ENCODE measurements around the gene CORO7. TPM values are rescaled to one million over a fixed set of nuclear protein-coding genes. Genes with fewer than 3 reads are reported as not detected.

Gene CORO7
- polyA plus RNA-seq, 3 donors: 44.7 to 181 (median 68.4) TPM

GRCh38 chr16:4347765-4348509 lies 68.5 kb downstream of the CORO7 start:
- intact Hi-C loops (cut with micrococcal nuclease): no loop called here
- Histone ChIP-seq H3K4me3 (replicated peaks in 1 of 3; ENCODE audit: low read depth in 2 of 3, low read length in 3 of 3) (peak overlapping the region in 1 of 3 experiments; percentile 43), H3K27ac (ENCODE audit: low read depth in 1 of 2, low read length in 2 of 2) (peak overlapping the region; percentile 72 to 77), H3K27me3 (ENCODE audit: control insufficient read depth in 2 of 2, insufficient read depth in 2 of 2, low read length in 2 of 2) (no peaks in the 10 kb centered on the region), H3K36me3 (replicated peaks in 1 of 2; ENCODE audit: control insufficient read depth in 1 of 2, insufficient read depth in 2 of 2, low read length in 2 of 2) (peaks cover 8 to 11% of the 10 kb centered on the region in 2 donors), H3K79me2 (ENCODE audit: insufficient read depth, low read length) (peaks cover 67% of the 10 kb centered on the region), H3K9ac (ENCODE audit: insufficient read depth, low read length, poor library complexity, severe bottlenecking) (no peak overlapping the region), H4K20me1 (ENCODE audit: insufficient read depth, low read length) (peaks cover 62% of the 10 kb centered on the region), H2AFZ (ENCODE audit: insufficient read depth, low read depth, low read length, poor library complexity, severe bottlenecking) (no peak overlapping the region), H3K9me3 (replicated peaks in 1 of 2; ENCODE audit: control insufficient read depth in 1 of 2, insufficient read depth in 1 of 2, low read length in 2 of 2) (no peaks in the 10 kb centered on the region), H3K4me1 (ENCODE audit: control insufficient read depth in 1 of 2, insufficient read depth in 2 of 2, low read length in 2 of 2) (peaks cover 57 to 67% of the 10 kb centered on the region in 2 donors), H3K4me2 (replicated peaks; ENCODE audit: extremely low read depth, low read length, poor library complexity, severe bottlenecking) (peak overlapping the region; percentile 55)
- no peak for TF ChIP-seq CTCF (IDR thresholded peaks at IDR 0.05)
- Mint-ChIP-seq H3K27me3 (ENCODE audit: low read depth in 3 of 3) (peaks cover 0 to 2% (median 0%) of the 10 kb centered on the region in 3 donors), H3K36me3 (peaks cover 12 to 20% of the 10 kb centered on the region in 2 donors), H3K27ac (peak overlapping the region; percentile 85 to 95 (median 93)), H3K9me3 (peaks cover 0 to 2% (median 0%) of the 10 kb centered on the region in 7 donors), H3K4me3 (no peak overlapping the region), H3K4me1 (peaks cover 58% of the 10 kb centered on the region)
- 95% methylated on average over 17 of the region's 17 CpGs for WGBS (ENCODE audit: insufficient coverage)
- DNase-seq: no peak

- peak overlapping the region in 1 of 3 experiments; percentile 43 for H3K4me3 ChIP-seq (replicated peaks in 1 of 3; ENCODE audit: low read depth in 2 of 3, low read length in 3 of 3)
- TF ChIP-seq CTCF (IDR thresholded peaks at IDR 0.05): no peak
- peaks cover 70% of the 10 kb centered on the region for H3K79me2 ChIP-seq (ENCODE audit: insufficient read depth, low read length)
- H3K9me3 ChIP-seq (replicated peaks in 1 of 2; ENCODE audit: control insufficient read depth in 1 of 2, insufficient read depth in 1 of 2, low read length in 2 of 2): no peaks in the 10 kb centered on the region
- no peak overlapping the region for H2AFZ ChIP-seq (ENCODE audit: insufficient read depth, low read depth, low read length, poor library complexity, severe bottlenecking)
- Mint-ChIP-seq H3K27me3 (ENCODE audit: low read depth in 3 of 3) (peaks cover 0 to 2% (median 0%) of the 10 kb centered on the region in 3 donors), H3K36me3 (peaks cover 12 to 21% of the 10 kb centered on the region in 2 donors), H3K27ac (peak overlapping the region; percentile 85 to 95 (median 93)), H3K4me1 (peaks cover 58% of the 10 kb centered on the region), H3K9me3 (peaks cover 0 to 5% (median 0%) of the 10 kb centered on the region in 7 donors), H3K4me3 (peak overlapping the region; percentile 47 to 73)
- peaks cover 57 to 67% of the 10 kb centered on the region in 2 donors for H3K4me1 ChIP-seq (ENCODE audit: control insufficient read depth in 1 of 2, insufficient read depth in 2 of 2, low read length in 2 of 2)
- 9% methylated on average over 4 of the region's 8 CpGs for WGBS (ENCODE audit: insufficient coverage)
- H3K27me3 ChIP-seq (ENCODE audit: control insufficient read depth in 2 of 2, insufficient read depth in 2 of 2, low read length in 2 of 2): no peaks in the 10 kb centered on the region
- no peak overlapping the region for H3K9ac ChIP-seq (ENCODE audit: insufficient read depth, low read length, poor library complexity, severe bottlenecking)
- peaks cover 64% of the 10 kb centered on the region for H4K20me1 ChIP-seq (ENCODE audit: insufficient read depth, low read length)
- DNase-seq: peak; percentile 50 to 63 (median 62)
- H3K4me2 ChIP-seq (replicated peaks; ENCODE audit: extremely low read depth, low read length, poor library complexity, severe bottlenecking): peak overlapping the region; percentile 55
- peak overlapping the region; percentile 72 to 77 for H3K27ac ChIP-seq (ENCODE audit: low read depth in 1 of 2, low read length in 2 of 2)
- H3K36me3 ChIP-seq (replicated peaks in 1 of 2; ENCODE audit: control insufficient read depth in 1 of 2, insufficient read depth in 2 of 2, low read length in 2 of 2): peaks cover 10 to 12% of the 10 kb centered on the region in 2 donors
- intact Hi-C loops (cut with micrococcal nuclease): no loop called here
Observed at GRCh38 chr16:4347010-4347409, 69.4 kb downstream of the CORO7 start.

Measured in CD14-positive monocyte (primary cell).